PC-3 (cell line): ENCODE data around the gene SRPRA. TPM values are rescaled to one million over a fixed set of nuclear protein-coding genes. Genes with fewer than 3 reads are reported as not detected.

Source experiments
- ATAC-seq: fragments of 200-7000 bp; cut with Tn5 transposase; 2 replicates; pipeline ENCODE4 v1.9.1; 2020; ENCODE audit warnings: mild to moderate bottlenecking, moderate library complexity
- BruUV-seq: library from RNA; stranded (reverse); fragments of 400-500 nt; replicated peaks from 2 replicates; lab custom pipeline; 2021; lab: Mats Ljungman, UMichigan
- CTCF ChIA-PET: fragments of 300-600 bp; sonication (Branson Sonifier 250); formaldehyde crosslinking; loops from one replicate; lab custom pipeline; 2022; ENCODE audit warnings: antibody characterized with exemption; lab: Charles Lee
- POLR2A ChIA-PET: fragments of 300-600 bp; sonication (Branson Sonifier 250); formaldehyde crosslinking; loops from one replicate; lab custom pipeline; 2022; ENCODE audit warnings: antibody characterized with exemption; ENCODE audit not compliant: unreplicated experiment; lab: Charles Lee
- DNase-seq: peaks from one replicate; pipeline ENCODE4 v3.0.0-alpha.2; 2015
- H2AFZ ChIP-seq: fragments of 300-600 bp; sonication (generic); 2 replicates; pipeline ENCODE4 v1.6.0; 2016; ENCODE audit warnings: antibody characterized with exemption, low read length
- H3F3A ChIP-seq: fragments of 300-600 bp; sonication (generic); one replicate; pipeline ENCODE4 v1.6.0; 2017; ENCODE audit warnings: antibody characterized with exemption, low read length, control low read depth, mild to moderate bottlenecking; ENCODE audit not compliant: unreplicated experiment
- H3K27ac ChIP-seq: fragments of 300-600 bp; sonication (generic); 2 replicates; pipeline ENCODE4 v1.5.1; 2016; ENCODE audit warnings: mild to moderate bottlenecking, low read length
- H3K27me3 ChIP-seq: fragments of 300-600 bp; sonication (generic); 2 replicates; pipeline ENCODE4 v1.6.1; 2016; ENCODE audit warnings: low read length, mixed read lengths
- H3K36me3 ChIP-seq: fragments of 300-600 bp; sonication (generic); 2 replicates; pipeline ENCODE4 v1.6.1; 2016; ENCODE audit warnings: low read depth, mixed run types, low read length, mixed read lengths
- H3K4me1 ChIP-seq: fragments of 300-600 bp; sonication (generic); 2 replicates; pipeline ENCODE4 v1.5.1; 2016; ENCODE audit warnings: low read length; ENCODE audit not compliant: insufficient read depth
- H3K4me2 ChIP-seq: fragments of 300-600 bp; sonication (generic); 2 replicates; pipeline ENCODE4 v1.6.0; 2016; ENCODE audit warnings: low read length
- H3K4me3 ChIP-seq: fragments of 300-600 bp; sonication (generic); 2 replicates; pipeline ENCODE4 v1.5.1; 2016; ENCODE audit warnings: mild to moderate bottlenecking, low read length, mixed read lengths
- H3K79me2 ChIP-seq: fragments of 300-600 bp; sonication (generic); 2 replicates; pipeline ENCODE4 v1.6.1; 2017; ENCODE audit warnings: low read length, mixed read lengths
- H3K9ac ChIP-seq: fragments of 300-600 bp; sonication (generic); 2 replicates; pipeline ENCODE4 v1.6.0; 2016; ENCODE audit warnings: mild to moderate bottlenecking, low read length
- H3K9me2 ChIP-seq: fragments of 300-600 bp; sonication (generic); replicated peaks from 2 replicates; pipeline ENCODE4 v1.6.1; 2016; ENCODE audit warnings: mixed run types, low read length, mixed read lengths
- H3K9me3 ChIP-seq: fragments of 300-600 bp; sonication (generic); 2 replicates; pipeline ENCODE4 v1.6.1; 2016; ENCODE audit warnings: low read length, mixed read lengths
- H4K20me1 ChIP-seq: fragments of 300-600 bp; sonication (generic); 2 replicates; pipeline ENCODE4 v1.6.1; 2016; ENCODE audit warnings: low read length, mixed read lengths
- CTCF ChIP-seq: fragments of 300-600 bp; sonication (generic); conservative IDR thresholded peaks from 2 replicates; pipeline ENCODE4 v1.5.1; 2017; ENCODE audit warnings: antibody characterized with exemption, low read depth, mild to moderate bottlenecking, low read length
- EZH2 ChIP-seq: fragments of 300-600 bp; sonication (generic); IDR thresholded peaks from one replicate; pipeline ENCODE4 v1.6.1; 2017; ENCODE audit warnings: antibody characterized with exemption, mild to moderate bottlenecking, low read length; ENCODE audit not compliant: unreplicated experiment
- EZH2phosphoT487 ChIP-seq: fragments of 300-600 bp; sonication (generic); IDR thresholded peaks from 2 replicates; pipeline ENCODE4 v1.6.1; 2018; ENCODE audit warnings: mild to moderate bottlenecking, antibody characterized with exemption, low read length, borderline replicate concordance
- intact Hi-C: fragments of 100-400 bp; cut with micrococcal nuclease; formaldehyde crosslinking; loops from 2 replicates; pipeline ENCODE4 v1.9.0; 2023
- total RNA-seq: library from RNA; depleted of rRNA; stranded (reverse); fragments of >200 nt; gene quantifications from 2 replicates; pipeline ENCODE4 v1.2.3, GENCODE V29; 2014

SRPRA gene
- total RNA-seq, 1 experiment from 2014 or later: 143 TPM

GRCh38 chr11:126303623-126304456, 35.1 kb upstream of the SRPRA start, which contains the start of gene DCPS:
Gene DCPS, plus strand, starts transcription at chr11:126304060. Its CDS starts 21 bp downstream, at chr11:126304081.
- peaks cover 39% of the 10 kb centered on the region for H3K79me2 ChIP-seq
- POLR2A ChIA-PET: no interaction called here
- 0 out of 2 replicates have a peak, but pooled peaks cover 3% of the 10 kb centered on the region for H3K36me3 ChIP-seq
- TF ChIP-seq EZH2 (no peak), CTCF (no peak), EZH2phosphoT487 (no peak)
- no TSS peak for BruUV-seq
- H3K9ac ChIP-seq: peak within 1 kb of the TSS; percentile 95
- peak within 1 kb of the TSS; percentile 90 for H2AFZ ChIP-seq
- CTCF ChIA-PET: no interaction called here
- H3K4me3 ChIP-seq: peak within 1 kb of the TSS; percentile 78
- H3K27me3 ChIP-seq: no peaks in the 10 kb centered on the region
- intact Hi-C loops: loop anchor here (1.0 to 5.0 kb wide), 3 partner anchors 35 to 176 kb away; partner anchors contain the start of gene FOXRED1
- H3K9me3 ChIP-seq: no peaks in the 10 kb centered on the region
- no peaks in the 10 kb centered on the region for H4K20me1 ChIP-seq
- peaks cover 25% of the 10 kb centered on the region for H3K4me1 ChIP-seq
- H3K9me2 ChIP-seq: no peaks in the 10 kb centered on the region
- peak within 1 kb of the TSS; percentile 91 for H3K4me2 ChIP-seq
- ATAC-seq (peak; percentile 96), DNase-seq (peak; percentile 95)
- H3F3A ChIP-seq: no peaks in the 10 kb centered on the region
- peak within 1 kb of the TSS; percentile 75 for H3K27ac ChIP-seq

- Histone ChIP-seq H3K27ac (no peak overlapping the region), H3F3A (no peaks in the 10 kb centered on the region), H3K4me1 (no peaks in the 10 kb centered on the region), H3K27me3 (no peaks in the 10 kb centered on the region), H3K4me2 (no peak overlapping the region), H3K9ac (no peak overlapping the region), H3K9me3 (no peaks in the 10 kb centered on the region), H3K79me2 (peaks cover 4% of the 10 kb centered on the region; the same call in 1 of the 2 replicates), H3K9me2 (no peaks in the 10 kb centered on the region), H3K4me3 (no peak overlapping the region), H2AFZ (no peak overlapping the region), H3K36me3 (peaks cover 11% of the 10 kb centered on the region; the same call in 1 of the 2 replicates), H4K20me1 (no peaks in the 10 kb centered on the region)
- intact Hi-C loops: no loop called here
- no peak for ATAC-seq
- POLR2A ChIA-PET: no interaction called here
- no peak for TF ChIP-seq EZH2
- TF ChIP-seq CTCF: no peak
- no peak for TF ChIP-seq EZH2phosphoT487
- CTCF ChIA-PET: no interaction called here
- no peak for DNase-seq
- no TSS peak for BruUV-seq
Observed at GRCh38 chr11:126297004-126297403, 28.3 kb upstream of the SRPRA start.
